HG03139 (cell line): Measurements from ENCODE around the gene MRPL39.
"Not testable (repeated sequence)": the region's sequence is repeated elsewhere in the genome, so short reads cannot be mapped to it uniquely, and the experiment has no call there.

Source experiments
- ATAC-seq: cut with Tn5 transposase; IDR thresholded peaks from one replicate; pipeline ENCODE4 v1.9.1; 2021; ENCODE audit not compliant: unreplicated experiment

The MRPL39 gene

GRCh38 chr21:25607151-25608043 is at the start of gene MRPL39:
Gene MRPL39 (minus strand): TSS chr21:25607481. CDS start chr21:25607475, 6 bp downstream.
- ATAC-seq = peak; percentile 96

DNA sequence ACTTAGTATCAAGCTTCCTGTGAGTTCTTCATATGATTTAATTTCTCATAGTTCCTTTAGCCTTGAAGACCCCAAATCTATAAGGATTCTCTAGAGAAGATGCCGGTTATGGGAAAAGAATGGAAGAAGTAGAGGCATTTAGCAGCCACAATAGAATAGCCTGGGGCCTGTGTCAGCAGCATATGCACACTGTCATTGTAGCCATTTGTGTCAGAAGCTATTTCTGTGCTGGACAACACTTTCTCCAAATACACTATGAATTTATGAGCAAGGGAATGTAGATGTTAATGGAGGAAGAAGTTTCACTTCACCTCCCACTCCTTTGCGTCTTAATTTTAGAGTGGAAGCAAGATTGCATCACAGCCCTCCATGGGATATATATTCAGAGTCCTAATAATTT is 49.1 kb upstream of the MRPL39 start:
- ATAC-seq = no peak

GRCh38 chr21:25649146-25649545 is 41.9 kb upstream of the MRPL39 start:
- no peak for ATAC-seq

DNA sequence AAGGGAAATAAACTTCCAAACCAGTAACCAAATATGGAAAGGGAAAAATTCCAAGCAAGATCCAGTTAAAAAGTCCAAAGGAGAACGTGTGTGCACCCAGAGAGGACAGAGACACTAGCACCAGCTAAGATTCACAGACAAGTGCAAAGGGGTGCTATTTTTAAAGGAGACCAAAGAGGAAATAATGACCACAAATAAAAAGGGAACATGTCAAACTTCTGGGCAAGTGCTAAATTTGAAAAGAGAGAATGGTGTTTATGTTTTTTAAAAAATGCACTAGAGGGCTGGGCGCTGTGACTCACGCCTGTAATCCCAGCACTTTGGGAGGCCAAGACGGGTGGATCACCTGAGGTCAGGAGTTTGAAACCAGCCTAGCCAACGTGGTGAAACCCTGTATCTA is 40.4 kb upstream of the MRPL39 start:
- no peak for ATAC-seq

DNA sequence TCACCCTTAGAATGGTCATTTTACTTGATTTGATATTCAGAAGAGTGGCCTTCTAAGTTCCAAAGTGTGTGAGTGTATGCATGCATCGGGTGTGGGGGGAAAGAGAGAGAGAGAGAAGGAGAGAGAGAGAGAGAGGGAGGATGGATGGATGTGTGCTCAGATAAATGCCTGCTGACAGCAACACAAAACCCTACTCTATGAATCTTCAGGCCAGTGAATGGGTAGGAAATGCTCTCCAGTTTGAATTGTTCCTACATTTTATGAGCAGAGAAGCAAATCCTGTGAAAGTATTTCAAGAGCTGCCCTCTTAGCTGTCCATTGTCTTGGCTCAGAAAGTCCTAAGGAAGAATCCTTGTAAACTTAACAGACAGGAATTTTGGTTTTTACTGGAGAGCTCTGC is 39.2 kb upstream of the MRPL39 start:
- no peak for ATAC-seq

DNA sequence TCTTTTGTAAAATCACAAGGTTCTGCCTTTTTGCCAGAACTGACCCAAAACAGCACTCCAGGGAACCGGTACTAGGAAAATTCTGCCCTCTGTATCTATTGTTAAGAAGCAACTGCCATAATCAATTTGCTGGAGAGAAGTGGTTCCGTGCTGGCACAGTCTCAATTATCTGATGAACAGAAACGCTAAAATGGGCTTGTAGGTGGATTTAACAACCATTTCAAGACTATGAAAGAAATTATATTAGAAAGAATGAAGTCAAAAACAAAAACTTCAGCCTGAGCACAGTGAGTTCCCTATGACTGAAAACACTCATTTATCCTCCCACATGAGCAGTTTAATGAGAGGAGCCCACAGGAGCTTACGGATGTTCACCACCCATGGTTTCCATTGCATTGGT is 36.2 kb upstream of the MRPL39 start:
- no peak for ATAC-seq

GRCh38 chr21:25640943-25641292 is 33.6 kb upstream of the MRPL39 start:
- no peak for ATAC-seq

GRCh38 chr21:25640202-25640942 is 33.1 kb upstream of the MRPL39 start:
- ATAC-seq = peak; percentile 18

GRCh38 chr21:25639551-25640201 is 32.4 kb upstream of the MRPL39 start:
- ATAC-seq = peak; percentile 66

- peak; percentile 33 for ATAC-seq
Measured at GRCh38 chr21:25638660-25639550, 31.6 kb upstream of the MRPL39 start, which contains the start of gene JAM2. Gene JAM2 (plus strand): TSS chr21:25639258. CDS start chr21:25639822, 564 bp downstream.

- no peak for ATAC-seq
Measured at GRCh38 chr21:25637851-25638659, 30.8 kb upstream of the MRPL39 start.

GRCh38 chr21:25636727-25637126 is 29.4 kb upstream of the MRPL39 start:
- no peak for ATAC-seq

- ATAC-seq = no peak
Measured at GRCh38 chr21:25635310-25635709, 28.0 kb upstream of the MRPL39 start.

DNA sequence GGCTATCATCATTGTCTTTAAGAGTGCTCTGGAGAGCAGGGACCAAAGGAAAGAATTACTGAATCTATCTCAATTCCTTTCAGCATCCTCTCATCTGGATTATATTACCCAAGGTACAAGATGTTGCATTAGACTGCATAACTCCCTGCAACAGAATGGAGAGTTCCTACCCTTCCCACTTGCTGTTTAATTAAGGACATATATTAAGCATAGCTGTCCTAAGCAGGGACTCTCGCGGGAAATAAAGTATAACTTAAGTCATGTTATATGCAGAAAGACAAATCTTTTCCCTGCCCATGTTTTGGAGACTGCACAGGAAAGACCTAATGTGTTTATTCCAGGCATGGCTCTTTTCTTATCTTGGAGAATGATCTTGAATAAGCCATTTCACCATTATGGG is 25.0 kb upstream of the MRPL39 start:
- ATAC-seq = no peak

DNA sequence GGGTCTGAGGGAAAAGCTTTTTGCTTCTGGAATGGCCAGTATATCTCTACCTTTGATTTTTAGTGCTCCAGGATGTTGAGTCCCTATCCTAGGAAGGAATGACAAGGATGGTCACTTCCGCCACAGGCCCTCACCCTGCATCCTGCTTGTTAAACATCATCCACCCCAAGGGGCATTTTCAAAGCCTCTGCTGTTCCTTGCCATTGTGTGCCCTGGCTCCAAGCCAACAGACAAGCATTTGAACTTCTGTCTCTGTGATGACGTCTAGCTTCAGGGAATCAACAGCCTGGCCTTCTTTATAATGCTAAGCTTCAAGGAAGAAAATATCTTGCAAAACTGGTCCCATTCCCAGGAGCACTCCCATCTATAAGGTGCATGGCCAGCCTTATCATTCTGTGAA is 19.5 kb upstream of the MRPL39 start:
- ATAC-seq = no peak

DNA sequence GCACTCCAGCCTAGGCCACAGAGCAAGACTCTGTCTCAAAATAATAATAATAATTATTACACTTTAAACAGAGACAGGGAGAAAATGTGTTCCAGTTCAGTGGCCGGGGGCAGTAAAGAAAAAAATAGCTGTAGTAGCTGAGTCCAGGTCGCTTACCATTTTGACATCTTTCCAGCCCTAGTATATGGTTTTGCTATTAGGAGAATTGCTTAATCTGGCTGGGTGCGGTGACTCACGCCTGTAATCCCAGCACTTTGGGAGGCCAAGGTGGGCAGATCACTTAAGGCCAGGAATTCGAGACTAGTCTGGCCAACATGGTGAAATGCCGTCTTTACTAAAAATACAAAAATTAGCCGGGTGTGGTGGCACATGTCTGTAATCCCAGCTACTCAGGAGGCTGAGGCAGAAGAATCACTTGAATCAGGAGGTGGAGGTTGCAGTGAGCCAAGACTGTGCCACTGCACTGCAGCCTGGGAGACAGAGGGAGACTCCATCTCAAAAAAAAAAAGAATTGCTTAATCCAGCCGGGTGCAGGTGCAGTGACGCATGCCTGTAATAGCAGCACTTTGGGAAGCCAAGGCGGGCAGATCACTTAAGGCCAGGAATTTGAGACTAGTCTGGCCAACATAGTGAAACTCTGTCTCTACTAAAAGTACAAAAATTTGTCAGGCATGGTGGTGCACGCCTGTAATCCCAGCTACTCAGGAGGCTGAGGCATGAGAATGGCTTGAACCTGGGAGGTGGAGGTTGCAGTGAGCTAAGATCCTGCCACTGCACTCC is 18.7 kb upstream of the MRPL39 start:
- ATAC-seq = not testable (repeated sequence)

- no peak for ATAC-seq
Measured at GRCh38 chr21:25625036-25625435, 17.8 kb upstream of the MRPL39 start.

GRCh38 chr21:25624511-25624910 is 17.2 kb upstream of the MRPL39 start:
- ATAC-seq = no peak

DNA sequence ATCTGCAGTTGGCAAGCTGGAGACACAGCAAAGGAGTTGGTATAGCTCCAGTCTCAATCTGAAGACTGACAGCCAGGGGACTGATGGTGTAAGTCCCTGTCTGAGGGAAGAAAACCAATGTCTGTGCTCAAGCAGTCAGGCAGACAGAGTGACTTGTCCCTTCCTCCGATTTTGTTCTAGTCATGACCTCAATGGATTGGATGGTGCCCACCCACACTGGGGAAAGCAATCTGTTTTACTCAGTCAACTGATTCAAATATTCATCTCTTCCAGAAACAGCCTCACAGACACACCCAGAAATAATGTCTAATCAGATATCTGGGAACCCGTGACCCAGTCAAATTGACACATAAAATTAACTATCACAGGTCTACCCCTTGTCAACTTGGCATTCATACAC is 11.9 kb upstream of the MRPL39 start:
- ATAC-seq = no peak
